Stimulated activated CD8-positive, alpha-beta memory T cell treated with anti-CD3 and anti-CD28 coated beads, Interleukin-7, amount 100 ng/mL, for 24 hours (primary cell): ENCODE measurements around the gene PHACTR2.

ENCODE experiments used
- DNase-seq: peaks from one replicate; pipeline ENCODE4 v3.0.0-alpha.2; 2020; ENCODE audit warnings: low read depth

Gene PHACTR2

GRCh38 chr6:143742070-143742954, 64.5 kb downstream of the PHACTR2 start:
- DNase-seq: no peak

GRCh38 chr6:143742955-143743255, 65.1 kb downstream of the PHACTR2 start:
- no peak for DNase-seq

GRCh38 chr6:143743301-143744166, 65.8 kb downstream of the PHACTR2 start:
- DNase-seq: no peak

- no peak for DNase-seq
These were observed 66.9 kb downstream of the PHACTR2 start for GRCh38 chr6:143744551-143745165.

GRCh38 chr6:143745166-143746133, 67.7 kb downstream of the PHACTR2 start:
- DNase-seq: no peak

GRCh38 chr6:143746202-143747119, 68.7 kb downstream of the PHACTR2 start:
- DNase-seq: no peak

- no peak for DNase-seq
These were observed 69.6 kb downstream of the PHACTR2 start for GRCh38 chr6:143747347-143747842.

GRCh38 chr6:143749891-143750290, 72.1 kb downstream of the PHACTR2 start:
- no peak for DNase-seq

GRCh38 chr6:143750877-143751276, 73.1 kb downstream of the PHACTR2 start:
- no peak for DNase-seq

- no peak for DNase-seq
These were observed 74.7 kb downstream of the PHACTR2 start for GRCh38 chr6:143752459-143752858.

GRCh38 chr6:143753678-143754077, 75.9 kb downstream of the PHACTR2 start:
- no peak for DNase-seq

GRCh38 chr6:143754204-143754603, 76.4 kb downstream of the PHACTR2 start:
- DNase-seq: no peak

GRCh38 chr6:143755301-143755744, 77.6 kb downstream of the PHACTR2 start:
- DNase-seq: no peak

- no peak for DNase-seq
These were observed 79.6 kb downstream of the PHACTR2 start for GRCh38 chr6:143757346-143757832.

- no peak for DNase-seq
These were observed 80.8 kb downstream of the PHACTR2 start for GRCh38 chr6:143758551-143758950.

GRCh38 chr6:143759666-143760065, 81.9 kb downstream of the PHACTR2 start:
- no peak for DNase-seq

GRCh38 chr6:143761074-143761473, 83.3 kb downstream of the PHACTR2 start:
- DNase-seq: no peak

GRCh38 chr6:143762126-143762525, 84.4 kb downstream of the PHACTR2 start:
- no peak for DNase-seq

GRCh38 chr6:143765422-143766184, 87.8 kb downstream of the PHACTR2 start:
- DNase-seq: no peak
